Stimulated activated memory B cell treated with anti-CD40 and anti-IgM and Interleukin-4, amounts not matched to agents 10 μg/mL and 1 μg/mL and 100 μg/mL, for 72 hours (primary cell): Measurements from ENCODE around the gene TMC1.
"Not testable (repeated sequence)": the region's sequence is repeated elsewhere in the genome, so short reads cannot be mapped to it uniquely, and the experiment has no call there.

ENCODE experiments used
- ATAC-seq: fragments of 150-1000 bp; cut with Tn5 transposase; 2 replicates; pipeline ENCODE4 v1.10.0; 2021
- H3K27ac Mint-ChIP-seq: one replicate; pipeline ENCODE4 v1.8.0; 2022; ENCODE audit warnings: mild to moderate bottlenecking, mixed read lengths
- H3K27me3 Mint-ChIP-seq: one replicate; pipeline ENCODE4 v1.8.0; 2022; ENCODE audit warnings: mixed read lengths
- H3K36me3 Mint-ChIP-seq: one replicate; pipeline ENCODE4 v1.8.0; 2022; ENCODE audit warnings: mixed read lengths
- H3K4me1 Mint-ChIP-seq: one replicate; pipeline ENCODE4 v1.8.0; 2022; ENCODE audit warnings: mixed read lengths
- H3K4me3 Mint-ChIP-seq: one replicate; pipeline ENCODE4 v1.8.0; 2022; ENCODE audit warnings: mild to moderate bottlenecking, moderate library complexity, mixed read lengths
- H3K9me3 Mint-ChIP-seq: one replicate; pipeline ENCODE4 v1.8.0; 2022; ENCODE audit warnings: mixed read lengths

TMC1 gene

GRCh38 chr9:72497447-72498046 is 23.9 kb upstream of the TMC1 start:
- ATAC-seq: no peak
- Mint-ChIP-seq H3K27me3 (peaks cover 5% of the 10 kb centered on the region), H3K4me3 (no peak overlapping the region), H3K27ac (no peak overlapping the region), H3K36me3 (no peaks in the 10 kb centered on the region), H3K9me3 (peaks cover 6% of the 10 kb centered on the region), H3K4me1 (no peaks in the 10 kb centered on the region)

- no peaks in the 10 kb centered on the region for H3K36me3 Mint-ChIP-seq
- ATAC-seq: no peak
- no peaks in the 10 kb centered on the region for H3K9me3 Mint-ChIP-seq
- H3K27ac Mint-ChIP-seq: no peak overlapping the region
- peaks cover 5% of the 10 kb centered on the region for H3K4me1 Mint-ChIP-seq
- H3K4me3 Mint-ChIP-seq: no peak overlapping the region
- H3K27me3 Mint-ChIP-seq: no peaks in the 10 kb centered on the region
Measured at GRCh38 chr9:72506615-72507014, 14.8 kb upstream of the TMC1 start.

GRCh38 chr9:72509053-72509452 is 12.4 kb upstream of the TMC1 start:
- H3K4me1 Mint-ChIP-seq: peaks cover 5% of the 10 kb centered on the region
- no peaks in the 10 kb centered on the region for H3K9me3 Mint-ChIP-seq
- no peak for ATAC-seq
- no peaks in the 10 kb centered on the region for H3K36me3 Mint-ChIP-seq
- H3K4me3 Mint-ChIP-seq: no peak overlapping the region
- peak overlapping the region; percentile 69 for H3K27ac Mint-ChIP-seq
- H3K27me3 Mint-ChIP-seq: no peaks in the 10 kb centered on the region

GRCh38 chr9:72509635-72510034 is 11.8 kb upstream of the TMC1 start:
- H3K27me3 Mint-ChIP-seq: no peaks in the 10 kb centered on the region
- no peak overlapping the region for H3K4me3 Mint-ChIP-seq
- no peaks in the 10 kb centered on the region for H3K9me3 Mint-ChIP-seq
- peak; percentile 70 for ATAC-seq
- H3K4me1 Mint-ChIP-seq: peaks cover 5% of the 10 kb centered on the region
- peak overlapping the region; percentile 69 for H3K27ac Mint-ChIP-seq
- H3K36me3 Mint-ChIP-seq: no peaks in the 10 kb centered on the region

- H3K4me1 Mint-ChIP-seq, H3K9me3 Mint-ChIP-seq, H3K27me3 Mint-ChIP-seq, ATAC-seq, H3K36me3 Mint-ChIP-seq, H3K4me3 Mint-ChIP-seq, H3K27ac Mint-ChIP-seq: not testable (repeated sequence)
Measured at GRCh38 chr9:72521011-72521410, 397 bp upstream of the TMC1 start.

- H3K36me3 Mint-ChIP-seq: no peaks in the 10 kb centered on the region
- H3K9me3 Mint-ChIP-seq: no peaks in the 10 kb centered on the region
- peak overlapping the region; percentile 32 for H3K27ac Mint-ChIP-seq
- peak; percentile 73 for ATAC-seq
- no peaks in the 10 kb centered on the region for H3K27me3 Mint-ChIP-seq
- H3K4me1 Mint-ChIP-seq: peaks cover 18% of the 10 kb centered on the region
- H3K4me3 Mint-ChIP-seq: no peak overlapping the region
Measured at GRCh38 chr9:72524820-72525540, 3.6 kb downstream of the TMC1 start.

GRCh38 chr9:72526901-72527800 is 5.7 kb downstream of the TMC1 start:
- H3K9me3 Mint-ChIP-seq: no peaks in the 10 kb centered on the region
- H3K4me1 Mint-ChIP-seq: peaks cover 18% of the 10 kb centered on the region
- peak overlapping the region; percentile 77 for H3K4me3 Mint-ChIP-seq
- H3K27ac Mint-ChIP-seq: peak overlapping the region; percentile 80
- peak; percentile 85 for ATAC-seq
- H3K27me3 Mint-ChIP-seq: no peaks in the 10 kb centered on the region
- no peaks in the 10 kb centered on the region for H3K36me3 Mint-ChIP-seq

- Mint-ChIP-seq H3K27me3 (no peaks in the 10 kb centered on the region), H3K36me3 (no peaks in the 10 kb centered on the region), H3K9me3 (no peaks in the 10 kb centered on the region), H3K4me1 (peaks cover 18% of the 10 kb centered on the region), H3K27ac (peak overlapping the region; percentile 80), H3K4me3 (peak overlapping the region; percentile 77)
- ATAC-seq: no peak
Measured at GRCh38 chr9:72527801-72528195, 6.4 kb downstream of the TMC1 start.

- Mint-ChIP-seq H3K27me3 (no peaks in the 10 kb centered on the region), H3K4me3 (no peak overlapping the region), H3K9me3 (no peaks in the 10 kb centered on the region), H3K27ac (no peak overlapping the region), H3K4me1 (peaks cover 18% of the 10 kb centered on the region), H3K36me3 (no peaks in the 10 kb centered on the region)
- ATAC-seq: no peak
Measured at GRCh38 chr9:72529531-72529930, 8.1 kb downstream of the TMC1 start.

- H3K9me3 Mint-ChIP-seq: peaks cover 5% of the 10 kb centered on the region
- no peaks in the 10 kb centered on the region for H3K4me1 Mint-ChIP-seq
- no peaks in the 10 kb centered on the region for H3K27me3 Mint-ChIP-seq
- no peak overlapping the region for H3K27ac Mint-ChIP-seq
- ATAC-seq: no peak
- H3K36me3 Mint-ChIP-seq: no peaks in the 10 kb centered on the region
- H3K4me3 Mint-ChIP-seq: no peak overlapping the region
Measured at GRCh38 chr9:72533322-72533721, 11.9 kb downstream of the TMC1 start.

- Mint-ChIP-seq H3K9me3 (peaks cover 5% of the 10 kb centered on the region), H3K27me3 (no peaks in the 10 kb centered on the region), H3K27ac (no peak overlapping the region), H3K36me3 (no peaks in the 10 kb centered on the region), H3K4me3 (no peak overlapping the region), H3K4me1 (no peaks in the 10 kb centered on the region)
- ATAC-seq: no peak
Measured at GRCh38 chr9:72534931-72535330, 13.5 kb downstream of the TMC1 start.

GRCh38 chr9:72537011-72537545 is 15.7 kb downstream of the TMC1 start:
- H3K9me3 Mint-ChIP-seq: peaks cover 5% of the 10 kb centered on the region
- no peak for ATAC-seq
- H3K4me1 Mint-ChIP-seq: no peaks in the 10 kb centered on the region
- no peak overlapping the region for H3K4me3 Mint-ChIP-seq
- H3K27me3 Mint-ChIP-seq: peaks cover 7% of the 10 kb centered on the region
- H3K27ac Mint-ChIP-seq: no peak overlapping the region
- H3K36me3 Mint-ChIP-seq: no peaks in the 10 kb centered on the region

GRCh38 chr9:72537671-72538070 is 16.3 kb downstream of the TMC1 start:
- Mint-ChIP-seq H3K9me3 (peaks cover 5% of the 10 kb centered on the region), H3K36me3 (no peaks in the 10 kb centered on the region), H3K27ac (no peak overlapping the region), H3K4me3 (no peak overlapping the region), H3K27me3 (peaks cover 7% of the 10 kb centered on the region), H3K4me1 (no peaks in the 10 kb centered on the region)
- ATAC-seq: no peak

GRCh38 chr9:72538921-72539702 is 17.7 kb downstream of the TMC1 start:
- Mint-ChIP-seq H3K27ac (no peak overlapping the region), H3K4me3 (no peak overlapping the region), H3K27me3 (peaks cover 7% of the 10 kb centered on the region), H3K4me1 (no peaks in the 10 kb centered on the region), H3K36me3 (no peaks in the 10 kb centered on the region), H3K9me3 (peaks cover 5% of the 10 kb centered on the region)
- no peak for ATAC-seq
